Esophagus muscularis mucosa (tissue), 4 donors: ENCODE data around the gene ESR2.
"Not testable (repeated sequence)": the region's sequence is repeated elsewhere in the genome, so short reads cannot be mapped to it uniquely, and the experiment has no call there.

Experiments
- EP300 ChIP-seq: sonication (generic); formaldehyde crosslinking; IDR thresholded peaks from one replicate; pipeline ENCODE4 v1.6.1; 2017; ENCODE audit warnings: antibody characterized with exemption
- POLR2A ChIP-seq: fragments of 450-650 bp; IDR thresholded peaks from one replicate; pipeline ENCODE4 v1.6.1; 2017; ENCODE audit warnings: antibody characterized with exemption, moderate library complexity, mild to moderate bottlenecking, low read depth
- POLR2AphosphoS5 ChIP-seq, 2 donors: sonication (generic); formaldehyde crosslinking; IDR thresholded peaks; one replicate each; pipeline ENCODE4 v1.6.1; 2017; ENCODE audit warnings: antibody characterized with exemption in 2 of 2
- TF ChIP-seq, protein P1 (sequence below), 3 experiments: fragments of 200-600 bp in 2 of 3; fragments of 450-650 bp in 1 of 3; sonication (generic) in 2 of 3; IDR thresholded peaks; one replicate each; pipeline ENCODE4 v1.5.1; 2017 to 2019; ENCODE audit warnings: antibody characterized with exemption in 3 of 3, mild to moderate bottlenecking in 2 of 3, moderate library complexity in 1 of 3

DNA sequence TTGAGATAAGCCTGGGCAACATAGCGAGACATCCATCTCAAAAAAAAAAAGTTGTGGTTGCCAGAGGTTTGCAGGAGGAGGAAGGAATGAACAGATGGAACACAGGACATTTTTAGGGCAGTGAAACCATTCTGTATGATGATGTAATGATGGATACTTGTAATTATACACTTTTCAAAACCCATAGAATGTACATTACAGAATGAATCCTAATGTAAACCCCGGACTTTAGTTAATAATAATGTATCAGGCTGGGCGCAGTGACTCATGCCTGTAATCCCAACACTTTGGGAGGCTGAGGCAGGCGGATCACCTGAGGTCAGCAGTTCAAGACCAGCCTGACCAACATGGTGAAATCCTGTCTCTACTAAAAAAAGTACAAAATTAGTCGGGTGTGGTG lies 26.2 kb upstream of the ESR2 start:
- TF ChIP-seq, protein P1, sequence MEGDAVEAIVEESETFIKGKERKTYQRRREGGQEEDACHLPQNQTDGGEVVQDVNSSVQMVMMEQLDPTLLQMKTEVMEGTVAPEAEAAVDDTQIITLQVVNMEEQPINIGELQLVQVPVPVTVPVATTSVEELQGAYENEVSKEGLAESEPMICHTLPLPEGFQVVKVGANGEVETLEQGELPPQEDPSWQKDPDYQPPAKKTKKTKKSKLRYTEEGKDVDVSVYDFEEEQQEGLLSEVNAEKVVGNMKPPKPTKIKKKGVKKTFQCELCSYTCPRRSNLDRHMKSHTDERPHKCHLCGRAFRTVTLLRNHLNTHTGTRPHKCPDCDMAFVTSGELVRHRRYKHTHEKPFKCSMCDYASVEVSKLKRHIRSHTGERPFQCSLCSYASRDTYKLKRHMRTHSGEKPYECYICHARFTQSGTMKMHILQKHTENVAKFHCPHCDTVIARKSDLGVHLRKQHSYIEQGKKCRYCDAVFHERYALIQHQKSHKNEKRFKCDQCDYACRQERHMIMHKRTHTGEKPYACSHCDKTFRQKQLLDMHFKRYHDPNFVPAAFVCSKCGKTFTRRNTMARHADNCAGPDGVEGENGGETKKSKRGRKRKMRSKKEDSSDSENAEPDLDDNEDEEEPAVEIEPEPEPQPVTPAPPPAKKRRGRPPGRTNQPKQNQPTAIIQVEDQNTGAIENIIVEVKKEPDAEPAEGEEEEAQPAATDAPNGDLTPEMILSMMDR (IDR thresholded peaks at IDR 0.05): not testable (repeated sequence)
- TF ChIP-seq EP300; POLR2A; POLR2AphosphoS5 (IDR thresholded peaks at IDR 0.05): not testable (repeated sequence)
